Suprapubic skin (tissue), 3 donors: ENCODE data around the gene SLC11A2.

ENCODE experiments used
- EP300 ChIP-seq: sonication (generic); formaldehyde crosslinking; IDR thresholded peaks from one replicate; pipeline ENCODE4 v1.6.1; 2017; ENCODE audit warnings: antibody characterized with exemption
- TF ChIP-seq, protein P1 (sequence below), 2 donors: fragments of 200-600 bp in 1 of 2; fragments of 450-650 bp in 1 of 2; sonication (generic) in 1 of 2; IDR thresholded peaks; one replicate each; pipeline ENCODE4 v1.5.1; 2016 to 2019; ENCODE audit warnings: antibody characterized with exemption in 2 of 2, mild to moderate bottlenecking in 1 of 2, moderate library complexity in 1 of 2

DNA sequence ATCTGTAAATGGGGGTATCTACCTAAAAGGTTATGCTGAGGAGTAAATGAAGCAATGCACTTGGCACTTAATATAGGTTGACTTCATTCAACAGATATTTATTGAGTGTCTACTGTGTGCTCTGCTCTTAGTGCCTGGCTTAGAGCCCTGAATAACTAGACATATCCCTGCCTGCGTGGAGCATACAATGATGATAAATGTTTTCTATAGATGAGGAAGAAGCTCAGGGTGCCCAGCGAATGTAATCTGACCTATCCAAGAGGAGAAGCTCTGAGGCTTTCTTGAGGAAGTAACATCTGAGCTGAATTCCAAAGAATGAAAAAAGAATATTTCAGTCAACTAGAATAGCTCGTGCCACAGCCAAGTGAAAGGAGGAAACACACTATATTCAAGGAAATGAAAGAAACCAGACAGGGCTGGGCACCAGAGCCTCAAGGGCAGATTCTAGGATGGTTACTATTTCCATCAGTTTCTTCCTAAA lies 91.8 kb downstream of the SLC11A2 start:
- no peak for TF ChIP-seq EP300
- TF ChIP-seq, protein P1, sequence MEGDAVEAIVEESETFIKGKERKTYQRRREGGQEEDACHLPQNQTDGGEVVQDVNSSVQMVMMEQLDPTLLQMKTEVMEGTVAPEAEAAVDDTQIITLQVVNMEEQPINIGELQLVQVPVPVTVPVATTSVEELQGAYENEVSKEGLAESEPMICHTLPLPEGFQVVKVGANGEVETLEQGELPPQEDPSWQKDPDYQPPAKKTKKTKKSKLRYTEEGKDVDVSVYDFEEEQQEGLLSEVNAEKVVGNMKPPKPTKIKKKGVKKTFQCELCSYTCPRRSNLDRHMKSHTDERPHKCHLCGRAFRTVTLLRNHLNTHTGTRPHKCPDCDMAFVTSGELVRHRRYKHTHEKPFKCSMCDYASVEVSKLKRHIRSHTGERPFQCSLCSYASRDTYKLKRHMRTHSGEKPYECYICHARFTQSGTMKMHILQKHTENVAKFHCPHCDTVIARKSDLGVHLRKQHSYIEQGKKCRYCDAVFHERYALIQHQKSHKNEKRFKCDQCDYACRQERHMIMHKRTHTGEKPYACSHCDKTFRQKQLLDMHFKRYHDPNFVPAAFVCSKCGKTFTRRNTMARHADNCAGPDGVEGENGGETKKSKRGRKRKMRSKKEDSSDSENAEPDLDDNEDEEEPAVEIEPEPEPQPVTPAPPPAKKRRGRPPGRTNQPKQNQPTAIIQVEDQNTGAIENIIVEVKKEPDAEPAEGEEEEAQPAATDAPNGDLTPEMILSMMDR (IDR thresholded peaks at IDR 0.05): no peak
